IPS-18c (cell line): ENCODE data around the gene RNF152.

Source experiments
- H3K4me3 ChIP-seq: 2 replicates; pipeline ENCODE4 v1.7.0; 2013; ENCODE audit warnings: low read depth, mild to moderate bottlenecking, low read length, moderate library complexity; ENCODE audit not compliant: insufficient read depth
- H3K9me3 ChIP-seq: one replicate; pipeline ENCODE4 v1.6.1; 2013; ENCODE audit warnings: mild to moderate bottlenecking, low read length, moderate library complexity; ENCODE audit not compliant: control insufficient read depth, insufficient read depth

The RNF152 gene

DNA sequence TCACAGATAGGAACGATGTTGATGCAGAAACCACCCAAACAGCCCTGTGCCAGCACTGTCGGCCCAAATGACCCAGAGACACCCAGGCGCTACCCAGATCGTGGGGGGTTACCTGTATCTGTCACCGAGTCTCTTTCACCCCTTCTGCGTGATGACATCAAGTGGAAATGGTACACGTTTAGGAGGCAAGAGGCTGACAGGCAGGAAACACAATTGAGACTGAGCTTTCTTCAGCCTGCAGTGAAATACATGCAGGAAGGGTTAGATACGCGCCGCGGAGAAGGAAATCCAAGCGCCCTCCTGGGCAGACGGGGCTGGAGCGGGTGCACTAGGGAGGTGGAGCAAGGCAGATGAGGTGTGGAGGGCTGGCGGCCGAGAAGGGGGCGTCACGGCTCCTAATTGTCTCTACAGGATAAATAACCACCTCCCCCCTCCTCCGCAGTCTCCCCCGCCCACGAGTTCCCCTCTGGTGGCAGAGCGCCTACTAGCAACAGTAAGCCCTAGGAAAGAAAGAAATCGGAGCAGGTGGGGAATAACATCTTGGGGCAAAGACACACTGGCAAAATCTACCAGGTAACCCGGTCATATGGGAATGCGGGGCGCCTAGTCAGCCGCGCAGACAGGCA, at the start of gene RNF152:
Gene RNF152 (minus strand): TSS at position 325 of the 626 bp plus-strand sequence. CDS start 76,544 bp downstream, outside the sequence.
- H3K9me3 ChIP-seq = no peaks in the 10 kb centered on the region
- peak within 1 kb of the TSS; percentile 74 for H3K4me3 ChIP-seq

- H3K4me3 ChIP-seq = no peak overlapping the region
Measured at GRCh38 chr18:61941948-61942471, 49.2 kb upstream of the RNF152 start.

DNA sequence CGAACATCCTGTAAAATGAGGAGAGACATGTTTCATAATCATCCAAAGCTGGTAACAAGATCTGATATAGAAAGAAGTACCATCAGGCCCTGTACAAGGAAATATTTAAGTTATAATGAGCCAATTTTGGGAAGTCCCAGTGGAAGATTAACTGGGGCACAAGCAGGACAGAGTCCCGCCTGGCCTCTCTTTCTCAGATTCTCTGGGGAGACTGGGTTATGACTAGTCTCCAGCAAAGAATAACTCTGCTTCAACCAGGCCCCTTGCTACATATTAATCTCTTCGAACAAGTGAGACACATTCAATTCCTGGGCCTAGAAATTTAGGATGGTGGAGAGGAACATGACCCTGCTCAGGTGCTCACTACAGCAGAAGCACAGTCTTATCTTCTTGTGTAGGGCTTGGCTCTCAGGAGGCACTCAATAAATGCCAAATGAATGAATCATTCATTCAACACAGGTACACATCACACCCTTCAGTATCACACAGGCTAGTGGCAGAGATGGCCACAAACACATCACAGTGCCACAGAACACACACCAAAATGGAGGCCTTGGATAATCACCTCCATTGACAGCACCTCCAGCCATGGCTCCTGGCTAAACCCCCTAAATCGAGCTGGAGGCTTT, 46.4 kb upstream of the RNF152 start:
- no peaks in the 10 kb centered on the region for H3K9me3 ChIP-seq
- no peak overlapping the region for H3K4me3 ChIP-seq

More at GRCh38 chr18:61941948-61942471, 49.2 kb upstream of the RNF152 start:
- no peaks in the 10 kb centered on the region for H3K9me3 ChIP-seq

GRCh38 chr18:61935362-61935761, 42.6 kb upstream of the RNF152 start:
- no peak overlapping the region for H3K4me3 ChIP-seq
- no peaks in the 10 kb centered on the region for H3K9me3 ChIP-seq

DNA sequence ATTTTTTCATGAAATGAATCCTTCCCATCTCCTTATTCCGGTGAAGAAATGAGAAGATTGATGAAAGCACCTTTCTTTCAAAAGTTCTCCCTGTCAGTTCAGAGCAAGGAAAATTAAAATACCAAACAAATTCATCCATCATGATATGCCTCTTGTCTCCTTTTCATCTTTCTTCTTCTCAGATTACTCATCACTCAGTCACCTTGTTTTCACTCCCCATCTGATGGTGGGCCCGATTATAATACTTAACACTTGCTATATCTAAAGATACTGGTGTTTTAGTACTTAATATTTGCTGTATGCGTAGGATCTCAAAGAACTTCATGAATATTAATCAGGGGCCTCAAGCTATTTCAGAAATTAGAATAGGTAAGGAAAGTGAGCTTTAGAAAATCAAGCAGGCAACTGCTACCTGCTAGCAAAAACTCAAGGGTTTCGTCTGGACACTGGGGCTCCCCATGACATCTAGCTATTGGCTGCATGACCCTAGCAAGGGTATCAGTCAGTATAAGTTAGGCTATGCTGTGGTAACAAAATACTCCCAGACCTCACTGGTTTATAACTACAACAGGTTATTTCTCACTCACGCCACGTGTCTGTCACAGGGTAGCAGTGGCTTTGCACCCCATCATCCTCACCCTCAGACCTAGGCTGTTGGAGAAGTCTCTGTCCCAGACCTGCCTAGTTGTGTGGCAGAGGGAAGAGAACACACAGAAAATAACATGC, 39.0 kb upstream of the RNF152 start:
- no peaks in the 10 kb centered on the region for H3K9me3 ChIP-seq
- no peak overlapping the region for H3K4me3 ChIP-seq

DNA sequence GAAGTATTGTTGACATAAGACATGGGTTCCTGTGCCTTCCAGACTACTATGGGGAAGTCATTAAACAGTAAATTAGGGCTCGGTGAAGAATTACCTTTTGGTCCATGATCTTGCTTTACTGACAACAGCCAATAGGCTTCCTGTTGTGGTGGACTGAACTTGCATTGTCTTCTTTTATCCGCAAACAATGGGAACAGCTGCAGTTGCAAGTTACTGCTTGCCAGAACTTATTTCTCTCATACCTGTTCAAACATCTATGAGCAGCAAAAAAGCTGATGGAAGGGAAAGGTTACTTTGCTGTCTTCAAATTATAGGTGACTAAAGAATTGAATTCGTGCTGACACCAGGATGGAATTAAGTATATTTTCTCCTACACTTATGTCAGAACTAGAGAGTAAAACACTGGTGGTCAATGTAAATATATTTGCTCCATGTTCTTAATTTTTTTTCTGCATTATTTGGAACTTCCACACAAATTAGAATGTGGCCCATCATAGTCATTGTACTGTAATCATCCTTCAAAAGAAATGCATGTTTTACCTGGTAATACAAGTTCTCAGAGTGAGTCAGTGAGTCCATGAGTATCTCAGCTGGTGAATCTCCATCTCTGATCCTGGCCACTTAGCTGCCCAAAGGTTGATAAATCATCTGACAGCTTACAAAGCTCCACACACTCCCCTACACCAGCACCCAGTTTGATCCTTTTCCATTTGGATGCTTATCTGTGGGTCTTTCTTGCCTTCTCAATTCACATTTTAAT, 37.3 kb upstream of the RNF152 start:
- Histone ChIP-seq H3K9me3 (no peaks in the 10 kb centered on the region), H3K4me3 (no peak overlapping the region)

- Histone ChIP-seq H3K4me3 (no peak overlapping the region), H3K9me3 (no peaks in the 10 kb centered on the region)
Measured at GRCh38 chr18:61926532-61926931, 33.7 kb upstream of the RNF152 start.

DNA sequence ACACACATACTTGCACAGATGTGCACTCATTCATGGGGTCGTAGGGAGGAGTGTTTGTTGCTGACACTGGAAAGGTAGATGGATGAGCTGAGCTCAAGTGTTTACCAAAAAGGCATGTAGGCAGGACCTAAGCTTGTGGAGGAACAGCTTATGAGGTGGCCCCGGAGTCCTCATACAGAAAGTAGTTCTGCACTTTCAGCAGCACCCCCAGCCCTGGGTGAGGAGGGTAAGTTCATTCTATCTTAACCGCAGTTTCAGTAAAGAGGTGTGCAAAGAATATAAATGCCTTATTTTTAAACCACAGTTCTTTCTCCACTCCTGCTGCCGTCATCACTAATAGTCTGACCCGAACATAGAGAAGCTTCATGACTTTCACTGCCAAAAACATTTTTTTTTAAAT, 31.7 kb upstream of the RNF152 start:
- Histone ChIP-seq H3K9me3 (no peaks in the 10 kb centered on the region), H3K4me3 (no peak overlapping the region)

DNA sequence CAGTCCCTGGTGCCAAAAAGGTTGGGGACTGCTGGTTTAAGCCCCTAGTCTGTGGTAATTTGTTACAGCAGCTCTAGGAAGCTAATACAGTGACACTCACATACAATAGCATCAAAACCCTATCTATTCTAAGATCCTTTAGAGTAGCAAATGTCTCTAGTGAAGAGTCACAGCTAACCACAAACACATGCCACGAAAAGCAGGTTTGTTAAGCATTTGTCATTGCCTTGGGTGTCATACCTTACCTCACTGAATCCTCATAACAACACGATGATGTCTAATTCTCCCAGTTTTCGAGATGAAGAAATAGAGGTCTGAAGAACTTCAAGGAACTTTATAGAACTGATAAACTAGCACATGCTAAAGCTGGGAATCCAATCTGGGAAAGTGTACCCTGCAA, 29.6 kb upstream of the RNF152 start:
- no peak overlapping the region for H3K4me3 ChIP-seq
- H3K9me3 ChIP-seq = no peaks in the 10 kb centered on the region

GRCh38 chr18:61921621-61922235, 28.9 kb upstream of the RNF152 start:
- H3K9me3 ChIP-seq = no peaks in the 10 kb centered on the region

GRCh38 chr18:61917818-61918217, 25.0 kb upstream of the RNF152 start:
- H3K9me3 ChIP-seq = no peaks in the 10 kb centered on the region
- no peak overlapping the region for H3K4me3 ChIP-seq

More at GRCh38 chr18:61921621-61922235, 28.9 kb upstream of the RNF152 start:
- no peak overlapping the region for H3K4me3 ChIP-seq

- Histone ChIP-seq H3K4me3 (no peak overlapping the region), H3K9me3 (no peaks in the 10 kb centered on the region)
Measured at GRCh38 chr18:61912476-61912875, 19.7 kb upstream of the RNF152 start.

GRCh38 chr18:61910101-61910500, 17.3 kb upstream of the RNF152 start:
- no peaks in the 10 kb centered on the region for H3K9me3 ChIP-seq
- no peak overlapping the region for H3K4me3 ChIP-seq

DNA sequence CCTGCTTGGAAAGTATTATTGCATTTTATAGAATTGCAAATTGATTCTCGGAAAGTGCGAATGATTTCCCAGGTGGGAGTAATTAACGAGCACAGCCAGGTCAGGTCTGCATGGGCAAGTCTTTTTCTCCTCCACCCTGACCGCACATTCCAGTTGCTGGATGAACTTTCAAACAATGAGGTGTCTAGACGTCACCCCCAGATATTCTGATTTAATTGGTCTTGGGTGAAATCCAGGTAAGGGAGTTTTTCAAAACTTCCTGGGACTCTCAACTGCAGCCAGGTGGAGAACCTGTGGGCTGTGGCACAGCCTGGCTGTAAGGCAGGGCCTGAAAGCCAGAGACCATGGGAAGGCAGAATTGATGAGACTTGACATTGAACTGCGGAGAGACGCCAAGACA, 15.9 kb upstream of the RNF152 start:
- H3K9me3 ChIP-seq = no peaks in the 10 kb centered on the region
- H3K4me3 ChIP-seq = no peak overlapping the region

DNA sequence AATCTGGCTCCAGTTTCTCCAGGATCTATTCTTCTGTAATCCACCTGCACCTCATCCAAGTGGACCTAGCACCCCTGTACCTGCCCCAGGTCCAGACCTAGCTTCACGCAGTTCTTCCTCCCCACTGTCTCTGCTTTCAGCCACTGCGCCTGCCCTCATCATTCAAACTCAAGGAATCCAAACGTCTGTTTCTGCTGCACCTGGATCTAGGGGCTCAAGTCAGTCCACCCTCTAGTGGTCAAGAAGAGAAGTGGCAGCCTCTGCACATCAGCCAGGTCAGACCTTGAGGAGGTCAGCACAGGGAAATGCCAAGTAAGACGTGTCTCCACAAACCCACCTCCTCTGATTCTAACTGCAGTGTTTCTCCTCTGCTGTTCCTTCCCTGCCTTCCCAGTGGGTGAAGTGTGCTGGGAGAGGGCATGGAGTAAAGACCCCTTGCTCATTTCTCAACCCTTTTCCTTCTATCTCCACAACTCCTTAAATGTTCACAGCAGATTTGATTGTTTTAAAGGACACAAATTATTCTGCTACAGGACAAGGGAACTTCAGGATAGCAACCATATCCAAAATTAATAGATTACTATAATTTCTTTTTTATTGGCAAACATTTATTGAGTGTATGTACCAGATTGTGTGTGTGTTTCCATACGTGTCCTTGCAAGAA, 8.6 kb upstream of the RNF152 start:
- Histone ChIP-seq H3K4me3 (no peak overlapping the region), H3K9me3 (no peaks in the 10 kb centered on the region)

- H3K9me3 ChIP-seq = no peaks in the 10 kb centered on the region
Measured at GRCh38 chr18:61900504-61901281, 7.9 kb upstream of the RNF152 start.

More at GRCh38 chr18:61900504-61901281, 7.9 kb upstream of the RNF152 start:
- H3K4me3 ChIP-seq = no peak overlapping the region
